ENCODE data around the gene FITM1.

The FITM1 gene

GRCh38 chr14:24147761-24148428, 17.4 kb downstream of the FITM1 start:
- no peak for TF ChIP-seq CTCF (IDR thresholded peaks at IDR 0.05; ENCODE audit: unreplicated experiment in 3 of 3)
- Mint-ChIP-seq H3K4me1 (peaks cover 18% of the 10 kb centered on the region), H3K9me3 (no peaks in the 10 kb centered on the region), H3K27ac (peak overlapping the region in 1 of 3 experiments; percentile 24), H3K36me3 (ENCODE audit: low read depth) (peaks cover 24% of the 10 kb centered on the region), H3K4me3 (peak overlapping the region; percentile 96 to 98 (median 97)), H3K27me3 (ENCODE audit: low read depth) (no peaks in the 10 kb centered on the region)

- peaks cover 18% of the 10 kb centered on the region for H3K4me1 Mint-ChIP-seq
- H3K36me3 Mint-ChIP-seq (ENCODE audit: low read depth): peaks cover 26% of the 10 kb centered on the region
- no peaks in the 10 kb centered on the region for H3K27me3 Mint-ChIP-seq (ENCODE audit: low read depth)
- H3K4me3 Mint-ChIP-seq: peak overlapping the region; percentile 96 to 98 (median 97)
- H3K27ac Mint-ChIP-seq: no peak overlapping the region
- H3K9me3 Mint-ChIP-seq: no peaks in the 10 kb centered on the region
- no peak for TF ChIP-seq CTCF (IDR thresholded peaks at IDR 0.05; ENCODE audit: unreplicated experiment in 3 of 3)
Observed at GRCh38 chr14:24149302-24149969, 19.0 kb downstream of the FITM1 start.

- Mint-ChIP-seq H3K4me1 (peaks cover 18% of the 10 kb centered on the region), H3K4me3 (peak overlapping the region; percentile 50 to 98 (median 81)), H3K9me3 (no peaks in the 10 kb centered on the region), H3K27ac (no peak overlapping the region), H3K27me3 (ENCODE audit: low read depth) (no peaks in the 10 kb centered on the region), H3K36me3 (ENCODE audit: low read depth) (peaks cover 32% of the 10 kb centered on the region)
- no peak for TF ChIP-seq CTCF (IDR thresholded peaks at IDR 0.05; ENCODE audit: unreplicated experiment in 3 of 3)
Observed at GRCh38 chr14:24150061-24150460, 19.6 kb downstream of the FITM1 start.

- H3K4me3 Mint-ChIP-seq: peak overlapping the region; percentile 27 to 98 (median 81)
- H3K4me1 Mint-ChIP-seq: peaks cover 15% of the 10 kb centered on the region
- H3K36me3 Mint-ChIP-seq (ENCODE audit: low read depth): peaks cover 35% of the 10 kb centered on the region
- no peaks in the 10 kb centered on the region for H3K27me3 Mint-ChIP-seq (ENCODE audit: low read depth)
- H3K27ac Mint-ChIP-seq: no peak overlapping the region
- no peaks in the 10 kb centered on the region for H3K9me3 Mint-ChIP-seq
- no peak for TF ChIP-seq CTCF (IDR thresholded peaks at IDR 0.05; ENCODE audit: unreplicated experiment in 3 of 3)
Observed at GRCh38 chr14:24150567-24150966, 20.1 kb downstream of the FITM1 start.

GRCh38 chr14:24150993-24151392, 20.5 kb downstream of the FITM1 start:
- Mint-ChIP-seq H3K27me3 (ENCODE audit: low read depth) (no peaks in the 10 kb centered on the region), H3K9me3 (no peaks in the 10 kb centered on the region), H3K4me1 (peaks cover 10% of the 10 kb centered on the region), H3K4me3 (peak overlapping the region in 1 of 3 experiments; percentile 81), H3K36me3 (ENCODE audit: low read depth) (peaks cover 39% of the 10 kb centered on the region), H3K27ac (no peak overlapping the region)
- no peak for TF ChIP-seq CTCF (IDR thresholded peaks at IDR 0.05; ENCODE audit: unreplicated experiment in 3 of 3)
